ENCODE data around the gene RPP40. TPM values are rescaled to one million over a fixed set of nuclear protein-coding genes. Genes with fewer than 3 reads are reported as not detected.
"Not testable (repeated sequence)": the region's sequence is repeated elsewhere in the genome, so short reads cannot be mapped to it uniquely, and the experiment has no call there.

The RPP40 gene
- total RNA-seq, 8 experiments from 2014 or later, result 9.7 to 35.5 (median 16.2) TPM

GRCh38 chr6:5006222-5006621 is 2.4 kb upstream of the RPP40 start:
- Histone ChIP-seq H3K27ac (no peak overlapping the region), H3K4me1 (replicated peaks in 1 of 2) (peaks cover 0 to 4% of the 10 kb centered on the region in 2 donors), H3K4me3 (no peak overlapping the region)
- ATAC-seq (replicated peaks in 6 of 8), result no peak
- in situ Hi-C loops (cut with MboI; ENCODE audit: low pct_unique_long_range_greater_than_20kb in 2 of 9, low sequenced_read_pairs in 9 of 9, unreplicated experiment in 9 of 9), result no loop called here
- 79 to 100% (median 95%) methylated on average over 1 to 4 of the region's 6 CpGs; no CpG with 5 or more reads in 2 of the 10 experiments for WGBS, 10 experiments

- in situ Hi-C loops (cut with MboI; ENCODE audit: low pct_unique_long_range_greater_than_20kb in 2 of 9, low sequenced_read_pairs in 9 of 9, unreplicated experiment in 9 of 9); H3K4me3 ChIP-seq; ATAC-seq (replicated peaks in 6 of 8); H3K4me1 ChIP-seq (replicated peaks in 1 of 2); H3K27ac ChIP-seq: not testable (repeated sequence)
- 86 to 100% (median 100%) methylated on average over 1 to 5 of the region's 5 CpGs; no CpG with 5 or more reads in 3 of the 10 experiments for WGBS, 10 experiments
Measured at GRCh38 chr6:5005038-5005433, 1.2 kb upstream of the RPP40 start.

- ATAC-seq (replicated peaks in 6 of 8), result peak in 2 of 8 experiments; percentile 1 to 4
- in situ Hi-C loops (cut with MboI; ENCODE audit: low pct_unique_long_range_greater_than_20kb in 2 of 9, low sequenced_read_pairs in 9 of 9, unreplicated experiment in 9 of 9), result no loop called here
- 17 to 90% (median 54%) methylated on average over 1 to 12 of the region's 12 CpGs for WGBS, 10 experiments
- Histone ChIP-seq H3K4me3 (peak overlapping the region; percentile 56 to 92 (median 67)), H3K4me1 (replicated peaks in 1 of 2) (peaks cover 0 to 4% of the 10 kb centered on the region in 2 donors), H3K27ac (peak overlapping the region; percentile 5 to 48)
Measured at GRCh38 chr6:5004373-5005037, 668 bp upstream of the RPP40 start.

- no peak overlapping the region for H3K4me3 ChIP-seq
- in situ Hi-C loops (cut with MboI; ENCODE audit: low pct_unique_long_range_greater_than_20kb in 2 of 9, low sequenced_read_pairs in 9 of 9, unreplicated experiment in 9 of 9), result no loop called here
Measured at GRCh38 chr6:4999586-4999985, 4.3 kb downstream of the RPP40 start.

GRCh38 chr6:4997862-4998261 is 6.0 kb downstream of the RPP40 start:
- WGBS, 10 experiments, result 75 to 100% (median 94%) methylated on average over 1 to 4 of the region's 6 CpGs; no CpG with 5 or more reads in 3 of the 10 experiments
- ATAC-seq (replicated peaks in 6 of 8), result no peak
- Histone ChIP-seq H3K27ac (no peak overlapping the region), H3K4me3 (no peak overlapping the region), H3K4me1 (replicated peaks in 1 of 2) (no peaks in the 10 kb centered on the region)
- in situ Hi-C loops (cut with MboI; ENCODE audit: low pct_unique_long_range_greater_than_20kb in 2 of 9, low sequenced_read_pairs in 9 of 9, unreplicated experiment in 9 of 9), result no loop called here

More at GRCh38 chr6:4999586-4999985, 4.3 kb downstream of the RPP40 start:
- peaks cover 0 to 3% of the 10 kb centered on the region in 2 donors for H3K4me1 ChIP-seq (replicated peaks in 1 of 2)
- WGBS, 10 experiments, result 35 to 93% (median 65%) methylated on average over 1 to 2 of the region's 2 CpGs
- no peak for ATAC-seq (replicated peaks in 6 of 8)
- H3K27ac ChIP-seq, result no peak overlapping the region

GRCh38 chr6:4994741-4995140 is 9.1 kb downstream of the RPP40 start:
- H3K27ac ChIP-seq, result no peak overlapping the region
- ATAC-seq (replicated peaks in 6 of 8), result no peak
- H3K4me1 ChIP-seq (replicated peaks in 1 of 2), result no peaks in the 10 kb centered on the region
- in situ Hi-C loops (cut with MboI; ENCODE audit: low pct_unique_long_range_greater_than_20kb in 2 of 9, low sequenced_read_pairs in 9 of 9, unreplicated experiment in 9 of 9), result no loop called here
- no peak overlapping the region for H3K4me3 ChIP-seq
- 50 to 100% (median 83%) methylated on average over 1 to 3 of the region's 3 CpGs; no CpG with 5 or more reads in 2 of the 10 experiments for WGBS, 10 experiments

GRCh38 chr6:4987432-4987831 is 16.4 kb downstream of the RPP40 start:
- 67 to 95% (median 90%) methylated on average over 2 to 3 of the region's 4 CpGs; no CpG with 5 or more reads in 5 of the 10 experiments for WGBS, 10 experiments
- in situ Hi-C loops (cut with MboI; ENCODE audit: low pct_unique_long_range_greater_than_20kb in 2 of 9, low sequenced_read_pairs in 9 of 9, unreplicated experiment in 9 of 9), result no loop called here
- H3K27ac ChIP-seq, result no peak overlapping the region
- no peak overlapping the region for H3K4me3 ChIP-seq
- peak in 1 of 8 experiments; percentile 64 for ATAC-seq (replicated peaks in 6 of 8)
- no peaks in the 10 kb centered on the region for H3K4me1 ChIP-seq (replicated peaks in 1 of 2)

GRCh38 chr6:4986999-4987398 is 16.8 kb downstream of the RPP40 start:
- no peak overlapping the region for H3K27ac ChIP-seq
- no peaks in the 10 kb centered on the region for H3K4me1 ChIP-seq (replicated peaks in 1 of 2)
- no peak for ATAC-seq (replicated peaks in 6 of 8)
- WGBS, 10 experiments, result 77 to 80% methylated on average over 1 to 3 of the region's 3 CpGs; no CpG with 5 or more reads in 8 of the 10 experiments
- in situ Hi-C loops (cut with MboI; ENCODE audit: low pct_unique_long_range_greater_than_20kb in 2 of 9, low sequenced_read_pairs in 9 of 9, unreplicated experiment in 9 of 9), result no loop called here
- no peak overlapping the region for H3K4me3 ChIP-seq

- in situ Hi-C loops (cut with MboI; ENCODE audit: low pct_unique_long_range_greater_than_20kb in 2 of 9, low sequenced_read_pairs in 9 of 9, unreplicated experiment in 9 of 9), result no loop called here
- WGBS, 10 experiments, result 50 to 100% (median 84%) methylated on average over 1 to 6 of the region's 6 CpGs; no CpG with 5 or more reads in 5 of the 10 experiments
- no peak overlapping the region for H3K4me3 ChIP-seq
- no peaks in the 10 kb centered on the region for H3K4me1 ChIP-seq (replicated peaks in 1 of 2)
- ATAC-seq (replicated peaks in 6 of 8), result no peak
- H3K27ac ChIP-seq, result no peak overlapping the region
Measured at GRCh38 chr6:4983322-4983721, 20.5 kb downstream of the RPP40 start.

- Histone ChIP-seq H3K27ac (no peak overlapping the region), H3K4me3 (no peak overlapping the region), H3K4me1 (replicated peaks in 1 of 2) (no peaks in the 10 kb centered on the region)
- WGBS, 10 experiments, result 40 to 100% (median 74%) methylated on average over 1 to 6 of the region's 6 CpGs; no CpG with 5 or more reads in 2 of the 10 experiments
- ATAC-seq (replicated peaks in 6 of 8), result no peak
- in situ Hi-C loops (cut with MboI; ENCODE audit: low pct_unique_long_range_greater_than_20kb in 2 of 9, low sequenced_read_pairs in 9 of 9, unreplicated experiment in 9 of 9), result no loop called here
Measured at GRCh38 chr6:4981761-4982160, 22.1 kb downstream of the RPP40 start.

- peaks cover 0 to 3% of the 10 kb centered on the region in 2 donors for H3K4me1 ChIP-seq (replicated peaks in 1 of 2)
- in situ Hi-C loops (cut with MboI; ENCODE audit: low pct_unique_long_range_greater_than_20kb in 2 of 9, low sequenced_read_pairs in 9 of 9, unreplicated experiment in 9 of 9), result no loop called here
- H3K4me3 ChIP-seq, result no peak overlapping the region
- no peak overlapping the region for H3K27ac ChIP-seq
- 50 to 100% (median 67%) methylated on average over 1 to 3 of the region's 3 CpGs; no CpG with 5 or more reads in 3 of the 10 experiments for WGBS, 10 experiments
- no peak for ATAC-seq (replicated peaks in 6 of 8)
Measured at GRCh38 chr6:4979426-4979825, 24.4 kb downstream of the RPP40 start.

- ATAC-seq (replicated peaks in 6 of 8), result no peak
- in situ Hi-C loops (cut with MboI; ENCODE audit: low pct_unique_long_range_greater_than_20kb in 2 of 9, low sequenced_read_pairs in 9 of 9, unreplicated experiment in 9 of 9), result no loop called here
- Histone ChIP-seq H3K27ac (no peak overlapping the region), H3K4me3 (no peak overlapping the region), H3K4me1 (replicated peaks in 1 of 2) (peaks cover 6 to 12% of the 10 kb centered on the region in 2 donors)
- WGBS, 10 experiments, result 55 to 100% (median 73%) methylated on average over 1 to 5 of the region's 5 CpGs
Measured at GRCh38 chr6:4977468-4977867, 26.4 kb downstream of the RPP40 start.

- Histone ChIP-seq H3K4me1 (replicated peaks in 1 of 2) (peaks cover 6 to 12% of the 10 kb centered on the region in 2 donors), H3K27ac (no peak overlapping the region), H3K4me3 (no peak overlapping the region)
- no peak for ATAC-seq (replicated peaks in 6 of 8)
- in situ Hi-C loops (cut with MboI; ENCODE audit: low pct_unique_long_range_greater_than_20kb in 2 of 9, low sequenced_read_pairs in 9 of 9, unreplicated experiment in 9 of 9), result no loop called here
- WGBS, 10 experiments, result 33 to 100% (median 66%) methylated on average over 1 to 3 of the region's 3 CpGs; no CpG with 5 or more reads in 1 of the 10 experiments
Measured at GRCh38 chr6:4975506-4975905, 28.3 kb downstream of the RPP40 start.

GRCh38 chr6:4974962-4975361 is 28.9 kb downstream of the RPP40 start:
- WGBS, 10 experiments, result 83 to 95% (median 88%) methylated on average over 2 to 3 of the region's 8 CpGs; no CpG with 5 or more reads in 6 of the 10 experiments
- peaks cover 6 to 12% of the 10 kb centered on the region in 2 donors for H3K4me1 ChIP-seq (replicated peaks in 1 of 2)
- no peak for ATAC-seq (replicated peaks in 6 of 8)
- in situ Hi-C loops (cut with MboI; ENCODE audit: low pct_unique_long_range_greater_than_20kb in 2 of 9, low sequenced_read_pairs in 9 of 9, unreplicated experiment in 9 of 9), result no loop called here
- no peak overlapping the region for H3K27ac ChIP-seq
- H3K4me3 ChIP-seq, result no peak overlapping the region

Measured in motor neuron (in vitro differentiated cells).